DMS153 (cell line): ENCODE data around the gene ZNF619.

Source experiments
- DNase-seq: peaks from one replicate; lab custom pipeline; 2025; lab: John Stamatoyannopoulos, UW

The ZNF619 gene

DNA sequence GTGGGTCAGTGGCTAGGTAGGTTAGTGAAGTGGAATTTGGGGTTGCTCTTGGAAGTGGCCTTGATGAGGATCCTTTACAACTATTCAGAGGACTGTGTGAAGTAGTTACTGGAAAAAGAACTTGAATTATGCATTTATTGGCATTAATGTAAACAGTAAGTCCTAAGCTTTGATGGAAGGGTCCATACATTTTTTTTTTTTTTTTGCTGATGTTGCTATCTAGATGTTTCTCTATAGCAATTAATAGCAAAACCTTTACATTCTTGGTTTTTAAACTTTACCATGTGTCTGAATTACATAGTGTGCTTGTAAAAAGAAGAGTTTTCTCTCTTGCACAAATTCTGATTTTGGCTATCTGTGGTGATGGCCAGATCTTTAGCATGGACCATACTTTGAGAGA lies 57.4 kb downstream of the ZNF619 start:
- no peak for DNase-seq
